Loucy (cell line): Measurements from ENCODE around the gene PHLDB2.

Experiments
- H2AFZ ChIP-seq: fragments of 200-600 bp; sonication (generic); 2 replicates; pipeline ENCODE4 v1.6.0; 2016; ENCODE audit warnings: antibody characterized with exemption, mild to moderate bottlenecking, low read length, moderate library complexity
- H3F3A ChIP-seq: fragments of 200-600 bp; 2 replicates; pipeline ENCODE4 v1.6.0; 2016; ENCODE audit warnings: antibody characterized with exemption, low read depth, mild to moderate bottlenecking
- H3K27me3 ChIP-seq: fragments of 200-600 bp; sonication (generic); 2 replicates; pipeline ENCODE4 v1.6.1; 2014; ENCODE audit warnings: low read length, mild to moderate bottlenecking; ENCODE audit not compliant: insufficient read depth, poor library complexity, severe bottlenecking
- H3K36me3 ChIP-seq: fragments of 200-600 bp; sonication (generic); 2 replicates; pipeline ENCODE4 v1.6.1; 2016; ENCODE audit warnings: low read length; ENCODE audit not compliant: insufficient read depth
- H3K4me1 ChIP-seq: fragments of 200-600 bp; sonication (generic); 2 replicates; pipeline ENCODE4 v1.5.1; 2014; ENCODE audit warnings: low read length, mild to moderate bottlenecking; ENCODE audit not compliant: insufficient read depth, poor library complexity, severe bottlenecking
- H3K4me2 ChIP-seq: fragments of 200-600 bp; sonication (generic); 2 replicates; pipeline ENCODE4 v1.6.0; 2014; ENCODE audit warnings: antibody characterized with exemption, low read length, low read depth, mild to moderate bottlenecking; ENCODE audit not compliant: poor library complexity, severe bottlenecking
- H3K4me3 ChIP-seq: fragments of 200-600 bp; sonication (generic); 2 replicates; pipeline ENCODE4 v1.5.1; 2014; ENCODE audit warnings: low read length, mild to moderate bottlenecking, mixed read lengths; ENCODE audit not compliant: poor library complexity, severe bottlenecking
- H3K79me2 ChIP-seq: fragments of 200-600 bp; sonication (generic); 2 replicates; pipeline ENCODE4 v1.6.1; 2014; ENCODE audit warnings: low read length; ENCODE audit not compliant: insufficient read depth
- H3K9ac ChIP-seq: fragments of 200-600 bp; sonication (generic); 2 replicates; pipeline ENCODE4 v1.6.0; 2014; ENCODE audit warnings: mild to moderate bottlenecking, low read depth, low read length, moderate library complexity; ENCODE audit not compliant: poor library complexity, severe bottlenecking
- H3K9me2 ChIP-seq: fragments of 200-600 bp; sonication (generic); replicated peaks from 2 replicates; pipeline ENCODE4 v1.6.1; 2016; ENCODE audit warnings: low read depth, low read length, mixed read lengths
- H3K9me3 ChIP-seq: fragments of 200-600 bp; sonication (generic); 2 replicates; pipeline ENCODE4 v1.6.1; 2014; ENCODE audit warnings: mild to moderate bottlenecking, antibody characterized with exemption, low read length, low read depth; ENCODE audit not compliant: insufficient read depth
- H4K20me1 ChIP-seq: fragments of 200-600 bp; sonication (generic); 2 replicates; pipeline ENCODE4 v1.6.0; 2014; ENCODE audit warnings: antibody characterized with exemption, low read length, mild to moderate bottlenecking; ENCODE audit not compliant: insufficient read depth, poor library complexity, severe bottlenecking
- EZH2phosphoT487 ChIP-seq: fragments of 200-600 bp; IDR thresholded peaks from 2 replicates; pipeline ENCODE4 v1.6.1; 2018; ENCODE audit warnings: antibody characterized with exemption, mild to moderate bottlenecking, moderate library complexity, borderline replicate concordance
- TF ChIP-seq, protein P1 (sequence below): fragments of 200-600 bp; sonication (generic); conservative IDR thresholded peaks from 2 replicates; pipeline ENCODE4 v1.5.1; 2014; ENCODE audit warnings: mild to moderate bottlenecking, antibody characterized with exemption, low read length

The PHLDB2 gene

DNA sequence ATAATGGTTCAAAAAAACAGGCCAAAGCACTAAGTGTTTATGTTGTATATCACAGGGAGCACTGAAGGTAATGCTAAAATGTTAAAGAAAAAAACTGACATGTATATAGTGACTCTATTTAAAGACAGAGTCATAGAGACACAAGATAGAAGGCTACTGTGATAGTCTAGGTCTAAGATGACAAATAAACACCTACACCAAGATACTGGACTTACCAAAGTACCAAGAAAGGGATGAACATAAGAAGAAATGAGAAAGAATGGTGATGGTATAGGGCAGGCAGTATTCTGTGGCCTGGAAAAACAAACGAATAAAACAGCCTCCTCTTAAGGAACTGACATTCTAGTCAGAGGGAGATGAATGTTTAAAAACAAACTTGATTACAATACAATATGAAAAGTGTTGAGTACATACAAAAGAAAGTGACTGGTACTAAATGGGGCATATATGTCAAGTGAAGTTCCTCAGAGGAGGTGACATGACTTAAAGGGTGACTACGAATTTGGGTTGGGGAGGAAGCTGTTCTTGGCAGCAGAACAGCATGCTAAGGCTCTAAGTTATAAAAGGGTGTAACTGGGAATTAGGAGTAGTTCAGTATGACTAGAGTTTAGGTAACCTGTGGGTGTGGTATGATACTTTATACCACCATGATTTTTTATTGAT is 125.7 kb downstream of the PHLDB2 start:
- Histone ChIP-seq H3F3A (no peaks in the 10 kb centered on the region; the same call in 1 of the 2 replicates), H3K9ac (no peak overlapping the region), H3K79me2 (peaks cover 58% of the 10 kb centered on the region), H3K4me1 (peaks cover 64% of the 10 kb centered on the region), H3K36me3 (peaks cover 10% of the 10 kb centered on the region; the same call in 1 of the 2 replicates), H3K9me3 (no peaks in the 10 kb centered on the region), H3K4me2 (peak overlapping the region; percentile 75), H3K4me3 (no peak overlapping the region), H3K27me3 (no peaks in the 10 kb centered on the region), H4K20me1 (peaks cover 51% of the 10 kb centered on the region), H2AFZ (no peak overlapping the region), H3K9me2 (no peaks in the 10 kb centered on the region)
- TF ChIP-seq EZH2phosphoT487, result no peak
- TF ChIP-seq, protein P1, sequence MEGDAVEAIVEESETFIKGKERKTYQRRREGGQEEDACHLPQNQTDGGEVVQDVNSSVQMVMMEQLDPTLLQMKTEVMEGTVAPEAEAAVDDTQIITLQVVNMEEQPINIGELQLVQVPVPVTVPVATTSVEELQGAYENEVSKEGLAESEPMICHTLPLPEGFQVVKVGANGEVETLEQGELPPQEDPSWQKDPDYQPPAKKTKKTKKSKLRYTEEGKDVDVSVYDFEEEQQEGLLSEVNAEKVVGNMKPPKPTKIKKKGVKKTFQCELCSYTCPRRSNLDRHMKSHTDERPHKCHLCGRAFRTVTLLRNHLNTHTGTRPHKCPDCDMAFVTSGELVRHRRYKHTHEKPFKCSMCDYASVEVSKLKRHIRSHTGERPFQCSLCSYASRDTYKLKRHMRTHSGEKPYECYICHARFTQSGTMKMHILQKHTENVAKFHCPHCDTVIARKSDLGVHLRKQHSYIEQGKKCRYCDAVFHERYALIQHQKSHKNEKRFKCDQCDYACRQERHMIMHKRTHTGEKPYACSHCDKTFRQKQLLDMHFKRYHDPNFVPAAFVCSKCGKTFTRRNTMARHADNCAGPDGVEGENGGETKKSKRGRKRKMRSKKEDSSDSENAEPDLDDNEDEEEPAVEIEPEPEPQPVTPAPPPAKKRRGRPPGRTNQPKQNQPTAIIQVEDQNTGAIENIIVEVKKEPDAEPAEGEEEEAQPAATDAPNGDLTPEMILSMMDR, result no peak

DNA sequence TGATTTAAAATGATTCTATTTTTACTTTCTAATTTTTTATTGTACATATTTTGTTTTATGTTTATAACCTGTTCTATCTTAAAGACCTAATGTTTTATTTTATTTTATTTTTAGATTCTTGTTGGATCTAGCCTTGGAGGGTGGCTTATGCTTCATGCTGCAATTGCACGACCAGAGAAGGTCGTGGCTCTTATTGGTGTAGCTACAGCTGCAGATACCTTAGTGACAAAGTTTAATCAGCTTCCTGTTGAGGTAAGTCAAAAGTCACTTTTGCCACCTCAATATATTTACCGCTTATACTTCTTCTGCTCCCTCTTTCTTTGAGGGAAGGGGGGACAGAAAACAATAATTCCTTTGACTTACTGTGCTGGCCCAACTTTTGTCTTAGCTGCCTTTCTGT is 127.7 kb downstream of the PHLDB2 start:
- Histone ChIP-seq H3K36me3 (peaks cover 16% of the 10 kb centered on the region; the same call in 1 of the 2 replicates), H3K27me3 (no peaks in the 10 kb centered on the region), H3K4me2 (peak overlapping the region; percentile 23), H3K4me3 (no peak overlapping the region), H3K4me1 (peaks cover 44% of the 10 kb centered on the region), H3K79me2 (peaks cover 38% of the 10 kb centered on the region), H2AFZ (no peak overlapping the region), H3K9me2 (no peaks in the 10 kb centered on the region), H3K9me3 (no peaks in the 10 kb centered on the region), H3K9ac (no peak overlapping the region), H4K20me1 (peaks cover 41% of the 10 kb centered on the region), H3F3A (no peaks in the 10 kb centered on the region; the same call in 1 of the 2 replicates)
- TF ChIP-seq, protein P1, result no peak
- no peak for TF ChIP-seq EZH2phosphoT487

DNA sequence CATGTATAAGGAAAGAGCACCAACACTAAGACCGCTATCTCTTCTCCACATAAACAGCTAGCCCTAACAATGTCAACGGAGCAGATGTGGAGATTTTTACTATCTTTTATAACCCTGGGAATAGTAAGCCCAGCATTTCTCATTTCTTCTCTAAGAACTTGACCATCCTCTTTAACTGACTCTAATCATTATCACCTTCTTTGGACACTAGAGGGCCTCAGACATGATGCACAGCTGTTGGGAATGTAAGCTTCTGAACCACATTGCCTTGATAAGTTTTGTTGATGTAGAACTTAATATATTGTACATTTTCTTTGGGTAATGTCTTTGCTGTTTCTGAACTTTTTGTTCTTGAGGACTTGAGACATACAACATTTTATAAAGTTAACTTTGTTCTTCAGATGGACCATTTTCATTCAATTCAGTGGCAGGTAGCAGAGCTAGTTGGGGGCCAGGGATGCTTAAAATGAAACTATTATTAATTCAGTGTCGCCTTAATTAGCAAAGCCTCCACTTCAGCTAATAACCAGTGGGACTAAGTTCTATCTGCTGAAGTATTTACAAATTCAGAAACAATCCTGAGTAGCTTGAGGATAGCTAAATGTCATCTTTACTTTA is 130.1 kb downstream of the PHLDB2 start:
- Histone ChIP-seq H4K20me1 (peaks cover 21% of the 10 kb centered on the region), H3K9me2 (no peaks in the 10 kb centered on the region), H3K4me3 (peak overlapping the region; percentile 57), H3K79me2 (peaks cover 14% of the 10 kb centered on the region), H3K9ac (no peak overlapping the region), H3K9me3 (no peaks in the 10 kb centered on the region), H3K4me2 (peak overlapping the region; percentile 63), H3K4me1 (peaks cover 21% of the 10 kb centered on the region), H3F3A (no peaks in the 10 kb centered on the region; the same call in 1 of the 2 replicates), H2AFZ (no peak overlapping the region), H3K36me3 (peaks cover 31% of the 10 kb centered on the region; the same call in 1 of the 2 replicates), H3K27me3 (no peaks in the 10 kb centered on the region)
- TF ChIP-seq, protein P1, result peak; percentile 87
- TF ChIP-seq EZH2phosphoT487, result no peak
